NCI-H446 (cell line): ENCODE measurements around the gene PPA1.
A peak's percentile ranks its signal among the peaks of the same experiment; 100 is the strongest.
"Not testable (repeated sequence)": the region's sequence is repeated elsewhere in the genome, so short reads cannot be mapped to it uniquely, and the experiment has no call there.

Experiments
- DNase-seq, 2 experiments: peaks; one replicate each; lab custom pipeline; 2025; lab: John Stamatoyannopoulos, UW

PPA1 gene

DNA sequence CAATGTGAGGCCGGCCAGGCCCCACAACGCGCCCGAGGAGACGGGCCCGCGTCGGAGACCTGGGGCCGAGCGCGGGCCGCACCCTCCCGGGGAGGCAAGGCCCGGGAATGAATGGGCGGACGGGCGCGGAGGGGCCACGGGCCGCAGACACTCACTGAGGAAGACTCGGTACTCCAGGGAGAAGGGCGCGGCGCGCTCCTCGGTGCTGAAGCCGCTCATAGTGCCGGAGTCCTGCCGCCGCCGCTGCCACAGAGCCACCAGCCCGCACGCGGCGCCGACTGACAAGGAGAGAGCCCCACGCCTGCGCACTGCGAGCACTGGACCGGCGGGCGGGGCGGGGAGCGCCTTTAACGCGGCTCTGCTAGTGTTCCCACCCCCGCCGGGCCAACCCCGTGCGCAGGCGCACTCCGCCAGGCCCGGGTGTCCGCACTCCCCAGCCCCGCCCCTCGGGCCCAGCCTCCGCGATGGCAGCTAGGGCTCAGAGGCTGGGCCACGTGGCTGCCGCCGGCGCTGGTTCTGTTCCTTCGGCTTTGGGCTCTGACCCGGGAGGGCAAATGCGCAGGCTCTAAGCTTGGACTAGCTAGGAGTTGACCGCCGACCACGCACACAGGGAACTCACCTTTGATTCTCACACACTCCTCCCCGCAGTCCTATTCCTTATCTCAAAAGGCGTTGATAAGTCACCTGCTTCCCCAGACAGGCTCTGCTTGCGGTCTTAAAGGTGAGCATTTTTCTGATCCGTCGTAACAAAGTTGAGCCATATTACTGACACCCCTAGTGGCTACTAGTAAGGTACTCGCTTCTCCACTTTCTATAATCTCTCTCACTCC, at the start of gene PPA1:
Gene PPA1 (minus strand): TSS at position 321 of the 830 bp plus-strand sequence. CDS start 102 bp downstream, at position 219.
- DNase-seq, result peak; percentile 63 to 94

DNA sequence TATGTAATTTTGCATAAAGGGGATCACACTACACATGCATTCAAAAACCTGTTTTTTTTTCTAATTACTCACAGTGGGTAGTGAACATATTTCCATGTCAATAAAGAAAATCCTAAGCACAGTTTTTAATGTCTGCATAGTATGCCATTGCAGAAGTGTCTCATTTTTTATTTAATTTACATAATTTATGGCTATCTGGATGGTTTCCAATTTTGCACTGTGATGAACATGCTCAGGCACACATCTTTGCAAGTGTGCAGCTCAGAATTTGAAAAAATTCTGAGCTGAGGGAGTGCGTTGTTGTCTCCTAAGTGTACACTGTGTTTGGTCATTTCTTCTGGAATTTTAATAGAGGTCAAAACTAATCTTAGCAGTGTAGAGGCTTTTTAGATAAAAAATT, 48.4 kb upstream of the PPA1 start:
- no peak for DNase-seq

DNA sequence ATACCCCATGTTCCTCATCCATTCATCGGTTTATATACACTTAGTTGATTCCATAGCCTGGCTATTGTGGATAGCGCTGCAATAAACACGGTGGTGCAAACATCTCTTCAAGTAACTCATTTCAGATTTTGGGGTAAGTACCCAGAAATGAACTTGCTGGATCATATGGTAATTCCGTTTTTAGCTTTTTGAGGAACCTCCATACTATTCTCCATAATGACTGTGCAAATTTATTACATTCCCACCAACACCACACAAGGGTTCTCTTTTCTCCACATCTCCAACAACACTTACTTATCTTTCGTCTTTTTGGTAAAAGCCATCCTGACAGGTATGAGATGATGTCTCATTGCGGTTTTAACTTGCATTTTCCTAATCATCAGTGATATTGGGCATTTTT, 46.9 kb upstream of the PPA1 start:
- no peak for DNase-seq

DNA sequence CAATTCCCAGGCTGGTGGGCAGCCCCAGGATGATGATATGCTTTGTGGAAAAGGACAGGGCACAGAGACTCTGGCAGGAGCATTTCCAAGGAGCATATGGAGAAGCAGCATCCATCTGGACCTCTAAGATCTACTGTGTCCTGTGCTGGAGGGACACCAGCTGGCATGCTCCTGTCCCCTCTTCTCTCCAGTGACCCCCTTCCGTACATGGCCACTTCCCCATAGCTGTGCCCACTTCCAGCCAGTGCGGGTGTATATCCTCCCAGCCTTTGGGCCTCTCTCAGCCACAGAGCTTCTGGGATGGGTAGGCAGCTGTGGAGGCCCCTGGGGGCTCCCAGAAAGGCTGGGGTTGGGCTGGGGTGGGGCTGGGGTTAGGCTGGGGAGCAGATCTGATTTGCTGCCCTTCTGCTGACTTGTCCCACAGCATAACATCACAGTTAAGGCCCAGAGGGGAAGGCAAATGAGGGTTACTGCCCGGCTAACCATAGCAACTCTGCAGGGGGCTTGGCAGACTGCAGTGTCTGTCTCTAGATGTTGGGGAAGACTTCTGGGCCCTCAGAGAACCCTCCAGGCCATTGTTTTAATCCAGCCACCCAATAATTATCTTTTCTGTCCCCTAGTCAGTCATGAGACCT, 44.3 kb upstream of the PPA1 start:
- no peak for DNase-seq

DNA sequence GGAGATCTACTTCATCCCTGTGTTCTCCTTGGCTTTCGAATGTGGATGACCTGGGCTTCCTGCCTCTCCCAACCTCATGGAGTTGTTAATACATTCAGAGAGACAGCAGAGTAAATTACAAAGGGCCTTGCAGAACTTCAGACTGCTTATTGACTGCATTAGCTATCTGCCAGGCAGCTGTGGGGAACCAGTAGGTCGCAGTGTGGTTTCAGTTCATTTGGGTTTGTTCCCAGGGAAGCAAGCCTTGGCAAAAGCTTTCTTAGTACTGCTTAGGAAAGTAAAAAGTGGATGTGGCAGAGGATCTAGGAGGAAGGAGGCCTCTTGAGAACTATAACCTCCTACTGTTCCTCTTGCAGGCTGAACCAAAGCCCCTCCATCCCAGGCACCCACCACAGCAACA, 41.4 kb upstream of the PPA1 start:
- no peak for DNase-seq

DNA sequence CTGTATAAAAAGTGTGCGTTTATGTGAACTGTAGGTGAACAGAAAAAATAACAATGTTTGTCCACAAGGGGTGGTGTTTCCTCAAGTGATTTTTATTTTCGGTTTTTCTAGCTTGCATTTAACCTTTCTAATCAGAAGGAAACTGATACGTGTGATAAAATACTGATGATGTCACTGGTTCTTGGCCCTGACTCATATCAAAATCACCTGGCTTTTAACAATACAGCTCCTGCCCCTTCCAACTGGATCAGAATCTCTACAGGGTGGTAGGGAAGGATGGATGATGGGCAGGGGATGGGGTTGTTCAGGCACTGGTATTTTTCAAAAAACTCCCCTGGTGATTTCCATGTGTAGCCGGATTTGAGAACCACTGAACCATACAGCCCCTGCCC, 39.7 kb upstream of the PPA1 start:
- no peak for DNase-seq

DNA sequence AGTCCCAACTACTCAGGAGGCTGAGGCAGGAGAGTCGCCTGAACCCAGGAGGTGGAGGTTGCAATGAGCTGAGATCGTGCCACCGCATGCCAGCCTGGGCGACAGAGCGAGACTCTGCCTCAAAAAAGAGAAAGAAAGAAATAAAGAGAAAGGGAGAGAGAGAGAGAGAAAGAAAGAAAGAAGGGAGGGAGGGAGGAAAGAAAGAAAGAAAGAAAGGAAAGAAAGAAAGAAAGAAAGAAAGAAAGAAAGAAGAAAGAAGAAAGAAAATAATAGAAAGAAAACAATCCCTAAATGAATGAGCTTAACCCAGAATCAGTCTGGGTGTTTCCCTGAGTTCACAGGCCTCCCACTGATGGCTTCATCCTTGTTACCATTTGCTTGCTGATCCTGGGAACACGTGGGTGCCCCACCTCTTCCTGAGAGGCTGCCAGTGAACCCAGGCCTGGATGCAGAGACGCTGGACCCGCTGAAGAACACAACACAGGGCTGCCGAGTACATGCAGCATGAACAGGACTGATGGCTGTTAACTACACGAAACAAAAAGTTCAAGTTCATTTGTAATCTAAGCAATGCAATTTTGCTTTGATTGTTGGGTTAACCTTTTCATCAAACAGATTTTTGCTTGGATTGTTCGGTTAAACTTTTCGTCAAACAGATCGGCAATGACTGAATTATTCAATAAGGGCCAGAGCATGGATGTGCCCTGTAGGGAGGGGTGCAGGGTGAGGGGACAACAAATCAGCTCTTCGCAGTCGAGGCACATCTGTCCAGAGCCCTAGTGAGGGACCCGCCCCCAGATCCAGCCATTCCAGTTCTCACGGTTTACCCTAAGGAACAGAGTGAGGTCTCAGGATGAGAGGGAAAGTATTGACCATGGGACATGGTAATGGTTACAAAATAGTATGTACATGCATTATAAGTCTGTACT, 39.0 kb upstream of the PPA1 start:
- DNase-seq, result no peak

DNA sequence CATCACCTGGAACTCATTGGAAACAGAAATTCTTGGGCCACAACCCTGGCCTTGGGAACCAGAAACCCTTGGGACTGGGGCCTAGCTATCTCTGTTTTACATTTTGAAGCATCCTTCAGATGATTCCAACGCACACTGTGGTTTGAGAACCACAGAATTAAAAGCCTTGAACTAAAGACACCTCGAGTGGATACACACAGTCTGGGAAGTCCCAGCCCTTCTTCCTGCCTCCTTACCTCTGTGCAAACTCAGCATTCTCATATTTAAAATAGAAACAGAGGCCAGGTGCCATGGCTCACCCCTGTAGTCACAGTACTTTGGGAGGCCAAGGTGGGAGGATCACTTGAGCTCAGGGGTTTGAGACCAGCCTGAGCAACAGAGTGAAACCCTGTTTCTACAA, 37.7 kb upstream of the PPA1 start:
- no peak for DNase-seq

DNA sequence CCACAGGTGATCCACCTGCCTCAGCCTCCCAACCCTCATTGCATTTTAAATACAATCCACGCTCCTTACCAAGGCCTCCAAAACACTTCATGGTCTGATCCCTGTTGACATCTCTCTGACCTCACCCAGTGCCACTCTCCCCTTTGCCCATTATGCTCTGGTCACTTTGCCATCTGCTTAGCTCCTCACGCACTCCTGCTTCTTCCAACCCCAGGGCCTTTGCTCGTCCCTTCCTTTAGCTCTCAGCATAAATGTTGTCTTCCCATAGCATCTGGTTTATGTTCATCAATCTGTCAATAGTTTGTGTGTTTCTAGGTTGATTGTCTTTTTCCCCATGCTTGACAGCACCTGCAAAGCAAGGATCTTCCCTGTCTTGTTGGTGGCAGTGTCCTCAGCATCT, 36.5 kb upstream of the PPA1 start:
- DNase-seq, result no peak

DNA sequence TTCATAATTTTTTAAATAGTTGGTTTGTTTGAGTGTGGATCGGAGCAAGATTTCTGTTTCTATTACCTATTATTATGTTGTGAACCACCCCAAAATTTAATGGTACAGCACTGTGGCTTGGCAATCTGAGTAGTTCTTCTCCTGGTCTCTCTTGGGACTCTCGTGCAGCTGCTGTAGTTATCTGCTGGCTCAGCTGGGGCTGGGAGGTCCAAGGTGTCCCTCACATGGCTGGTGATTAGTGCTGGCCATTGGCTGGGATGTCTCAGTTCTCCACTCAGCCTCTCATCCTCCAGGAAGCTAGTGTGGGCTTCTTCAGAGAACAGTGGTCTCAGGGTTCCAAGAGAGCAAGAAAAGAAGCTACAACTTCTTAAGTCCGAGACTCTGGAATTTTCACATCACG, 35.1 kb upstream of the PPA1 start:
- DNase-seq, result no peak

DNA sequence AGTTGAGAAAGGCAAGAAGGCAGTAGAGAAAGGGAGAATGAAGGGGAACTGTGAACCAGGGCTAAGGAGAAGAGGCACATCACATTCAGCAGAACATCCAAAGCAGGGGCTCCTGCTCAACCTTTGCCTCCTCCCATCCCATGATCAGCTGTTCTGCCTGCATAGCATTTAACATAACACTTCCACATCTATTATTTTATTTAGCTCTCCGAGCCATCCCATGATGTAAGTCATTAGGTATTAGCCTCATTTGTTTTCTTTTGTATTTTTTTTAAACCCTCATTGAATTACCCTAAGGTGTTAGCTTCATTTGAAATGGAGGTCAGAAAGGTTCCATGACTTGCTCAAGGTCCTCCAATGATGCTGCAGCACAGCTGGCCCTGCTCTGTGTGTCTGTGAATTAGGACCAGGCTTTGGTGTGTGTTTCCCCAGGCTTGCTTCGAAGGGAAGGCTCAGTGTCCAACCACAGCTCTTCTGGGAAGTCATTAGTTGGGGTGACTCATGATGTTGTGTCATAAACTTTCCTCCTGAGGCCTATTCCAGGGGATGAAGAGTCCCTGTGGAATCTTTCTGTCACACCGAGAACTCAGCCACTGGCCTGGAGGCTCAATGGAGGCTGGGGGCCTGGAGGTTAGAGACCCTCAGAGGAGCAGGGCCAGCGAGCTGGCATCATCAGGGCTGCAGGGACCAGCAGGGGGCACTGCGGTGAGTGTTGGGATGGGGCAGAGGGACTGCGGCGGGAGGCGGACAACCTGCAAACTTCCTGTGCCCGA, 34.1 kb upstream of the PPA1 start:
- no peak for DNase-seq

DNA sequence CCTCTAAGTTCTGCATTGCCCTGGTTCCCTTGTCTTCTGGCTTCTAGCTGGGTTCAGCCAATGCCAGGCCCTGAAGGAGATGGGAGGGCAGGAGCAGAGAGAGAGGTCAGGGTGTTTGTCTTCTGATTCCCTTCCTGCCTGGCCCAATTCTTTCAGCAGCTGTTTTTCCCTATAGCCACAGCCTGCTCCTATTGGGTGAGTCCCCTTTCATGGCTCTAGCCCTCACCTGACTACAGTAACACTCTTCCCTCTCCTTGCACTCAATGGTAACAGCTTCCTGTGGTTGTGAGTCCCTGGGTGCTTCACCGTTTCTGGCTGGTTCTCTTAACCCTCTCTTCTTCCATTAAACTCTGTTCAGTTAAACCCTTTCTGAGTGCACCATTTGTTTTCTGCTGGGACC, 33.5 kb upstream of the PPA1 start:
- no peak for DNase-seq

DNA sequence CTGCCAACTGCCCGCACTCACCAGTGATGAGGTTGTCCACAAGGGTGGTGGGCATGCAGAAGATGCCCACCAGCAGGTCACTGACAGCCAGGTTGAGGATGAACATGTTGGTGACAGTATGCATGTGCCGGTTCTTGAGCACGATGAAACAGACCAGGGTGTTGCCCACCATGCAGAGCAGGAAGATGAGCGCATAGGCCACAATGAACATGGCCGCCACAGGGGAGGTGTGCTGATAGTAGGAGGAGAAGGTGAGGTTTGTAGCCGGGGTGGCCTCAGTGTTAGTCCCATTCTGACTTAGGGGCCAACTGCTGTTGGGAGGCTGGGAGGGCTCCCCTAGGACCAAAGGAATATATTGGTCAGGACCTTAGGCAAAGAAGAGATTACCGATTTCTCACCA, 32.8 kb upstream of the PPA1 start:
- no peak for DNase-seq

DNA sequence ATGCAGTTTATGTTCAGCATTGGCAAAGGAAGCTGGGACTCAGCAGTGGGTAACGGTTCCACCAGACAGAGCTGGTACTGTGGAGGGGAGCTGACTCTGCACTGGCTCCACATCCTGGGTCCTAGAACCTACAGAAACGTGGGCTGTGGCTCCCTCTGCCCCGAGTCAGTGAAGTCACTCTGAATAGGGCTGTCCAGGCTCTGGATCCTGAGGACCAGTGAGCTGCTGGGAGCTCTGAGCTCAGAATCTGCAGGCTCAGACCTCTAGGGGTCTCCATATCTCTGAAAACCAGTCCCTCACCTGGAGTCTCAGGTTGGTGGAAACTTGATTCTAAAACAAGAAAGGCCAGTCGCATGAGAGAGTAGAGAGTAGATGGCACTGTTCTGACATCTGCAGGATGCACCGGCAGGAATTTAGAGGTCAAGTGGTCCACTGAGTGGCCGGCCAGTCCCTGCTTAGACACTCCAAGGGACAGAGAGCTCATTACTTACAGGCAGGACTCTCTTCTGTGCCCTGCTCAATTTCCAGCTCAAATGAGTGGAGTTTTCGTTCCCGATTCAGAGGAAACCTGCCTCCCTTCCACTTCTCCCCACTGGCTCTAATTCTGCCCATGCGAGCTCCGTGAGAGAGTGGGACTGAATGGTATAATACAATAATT, 31.9 kb upstream of the PPA1 start:
- DNase-seq, result no peak

DNA sequence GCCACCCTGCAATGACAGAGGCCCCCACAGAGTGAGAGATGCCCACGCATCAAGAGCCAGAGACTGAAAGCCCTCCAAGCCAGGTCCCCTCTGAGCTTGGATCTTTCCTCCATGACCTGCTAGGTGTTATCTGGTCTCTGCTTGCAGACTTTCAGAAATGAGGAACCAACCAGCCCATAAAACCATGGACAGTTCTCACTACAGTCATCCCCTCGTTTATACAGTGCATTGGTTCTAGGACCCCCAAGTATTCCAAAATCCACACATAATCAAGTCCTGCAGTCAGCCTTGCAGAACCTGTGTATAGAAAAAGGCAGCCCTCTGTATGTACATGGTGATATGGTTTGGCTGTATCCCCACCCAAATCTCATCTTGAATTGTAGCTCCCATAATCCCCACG, 27.5 kb upstream of the PPA1 start:
- DNase-seq, result no peak

DNA sequence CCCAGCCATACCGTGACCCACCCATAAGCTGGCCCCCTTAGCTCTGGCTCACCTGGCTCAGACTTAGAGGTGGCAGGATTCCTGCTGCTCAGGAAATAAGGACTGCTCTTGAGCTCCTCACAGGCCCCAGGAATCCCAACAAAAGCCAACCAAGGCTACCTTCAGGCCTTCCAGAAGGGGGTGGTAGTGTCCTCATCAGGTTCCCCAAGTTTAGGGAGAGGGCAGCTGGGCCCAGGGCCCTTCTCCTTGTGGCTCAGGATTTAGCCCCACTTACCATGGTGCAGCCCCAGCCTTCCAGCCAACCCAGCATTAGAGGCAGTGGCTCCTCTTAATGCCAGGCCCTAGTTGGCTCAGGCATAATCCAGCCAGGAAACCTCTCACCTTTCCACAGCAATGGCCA, 27.0 kb upstream of the PPA1 start:
- no peak for DNase-seq

DNA sequence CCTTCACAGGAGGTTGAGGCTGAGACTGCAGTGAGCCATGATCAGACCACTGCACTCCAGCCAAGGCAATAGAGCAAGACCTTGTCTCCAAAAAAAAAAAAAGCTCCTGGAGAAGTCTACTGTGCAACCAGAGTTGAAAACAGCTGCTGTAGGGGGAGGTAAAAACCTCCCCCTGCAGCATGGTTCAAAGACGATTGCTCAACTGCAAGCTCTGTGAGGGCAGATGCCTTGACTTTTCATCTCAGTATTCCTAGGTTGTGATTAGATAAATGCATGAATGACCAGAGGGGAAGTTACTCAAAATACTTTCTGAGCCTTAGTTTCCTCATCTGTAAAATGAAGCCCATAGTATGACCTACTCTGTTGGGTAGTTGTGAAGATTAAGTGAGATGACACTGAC, 25.0 kb upstream of the PPA1 start:
- DNase-seq, result no peak

DNA sequence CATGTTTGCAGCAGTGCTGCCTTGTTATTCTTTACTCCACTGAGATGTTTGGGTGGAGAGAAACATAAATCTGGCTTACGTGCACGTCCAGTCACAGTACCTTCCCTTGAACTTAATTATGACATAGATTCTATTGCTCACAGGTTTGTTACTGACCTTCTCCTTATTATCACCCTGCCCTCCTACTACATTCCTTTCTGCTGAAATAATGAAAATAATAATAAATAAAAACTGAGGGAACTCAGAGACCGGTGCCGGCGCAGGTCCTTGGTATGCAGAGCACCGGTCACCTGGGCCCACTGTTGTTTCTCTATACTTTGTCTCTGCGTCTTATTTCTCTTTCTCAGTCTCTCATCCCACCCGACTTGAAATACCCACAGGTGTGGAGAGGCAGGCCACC, 24.6 kb upstream of the PPA1 start:
- not testable (repeated sequence) for DNase-seq

DNA sequence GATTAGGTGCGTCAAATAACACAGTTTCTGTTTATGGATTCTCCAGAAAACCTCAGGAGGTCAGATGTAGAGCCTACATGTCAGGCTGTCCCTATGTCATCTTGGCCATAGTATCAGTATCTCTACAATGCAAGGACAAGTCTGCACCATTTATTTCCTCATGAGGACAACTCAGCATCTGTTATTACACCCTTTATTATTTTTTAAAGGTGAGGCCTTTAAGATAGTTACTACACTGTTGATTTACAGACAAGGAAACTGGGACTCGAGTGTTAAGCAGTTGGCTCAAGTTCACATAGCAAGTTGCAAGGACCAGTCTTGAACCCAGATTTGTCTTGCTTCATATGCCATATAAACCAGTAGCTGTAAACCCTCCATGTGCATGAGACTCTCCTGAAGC, 23.2 kb upstream of the PPA1 start:
- DNase-seq, result no peak

DNA sequence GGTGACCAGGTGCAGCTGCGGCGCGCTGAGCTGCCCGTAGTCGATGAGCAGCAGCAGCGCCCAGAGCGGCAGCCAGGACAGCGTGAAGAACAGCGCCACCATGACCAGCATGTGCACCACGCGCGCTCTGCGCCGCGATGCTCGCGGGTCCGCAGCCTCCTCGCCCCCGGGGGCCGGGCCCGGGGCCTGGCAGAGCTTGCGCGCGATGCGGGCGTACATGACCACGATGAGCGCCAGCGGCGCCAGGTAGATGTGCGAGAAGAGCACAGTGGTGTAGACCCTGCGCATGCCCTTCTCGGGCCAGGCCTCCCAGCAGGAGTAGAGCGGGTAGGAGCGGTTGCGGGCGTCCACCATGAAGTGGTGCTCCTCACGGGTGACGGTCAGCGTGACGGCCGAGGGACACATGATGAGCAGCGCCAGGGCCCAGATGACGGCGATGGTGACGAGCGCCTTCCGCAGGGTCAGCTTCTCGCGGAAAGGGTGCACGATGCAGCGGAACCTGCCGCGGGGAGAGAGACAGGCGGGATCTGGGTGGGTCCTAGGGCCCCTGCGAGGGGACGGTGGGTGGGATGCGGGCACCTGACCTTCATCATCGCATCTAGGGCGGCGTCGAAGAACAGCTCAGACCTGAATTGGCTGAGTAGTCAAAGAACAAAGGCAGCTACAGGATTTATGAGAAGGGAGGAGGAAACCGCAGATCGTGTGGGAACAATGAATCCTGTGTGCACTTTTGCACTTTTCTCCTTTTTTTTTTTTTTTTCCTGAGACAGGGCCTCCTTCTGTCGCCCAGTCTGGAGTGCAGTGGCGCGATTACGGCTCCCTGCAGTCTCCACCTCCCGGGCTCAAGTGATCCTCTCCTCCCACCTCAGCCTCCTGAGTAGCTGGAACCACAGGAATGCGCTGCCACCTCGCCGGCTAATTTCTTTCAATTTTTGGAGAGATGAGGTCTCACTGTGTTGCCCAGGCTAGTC, 22.4 kb upstream of the PPA1 start:
- DNase-seq, result no peak
